Measurements from ENCODE around the gene PROSER3.

GRCh38 chr19:35787227-35787799 is 29.3 kb downstream of the PROSER3 start:
- no peak for TF ChIP-seq POLR2A (IDR thresholded peaks at IDR 0.05)
- TF ChIP-seq, protein P1, sequence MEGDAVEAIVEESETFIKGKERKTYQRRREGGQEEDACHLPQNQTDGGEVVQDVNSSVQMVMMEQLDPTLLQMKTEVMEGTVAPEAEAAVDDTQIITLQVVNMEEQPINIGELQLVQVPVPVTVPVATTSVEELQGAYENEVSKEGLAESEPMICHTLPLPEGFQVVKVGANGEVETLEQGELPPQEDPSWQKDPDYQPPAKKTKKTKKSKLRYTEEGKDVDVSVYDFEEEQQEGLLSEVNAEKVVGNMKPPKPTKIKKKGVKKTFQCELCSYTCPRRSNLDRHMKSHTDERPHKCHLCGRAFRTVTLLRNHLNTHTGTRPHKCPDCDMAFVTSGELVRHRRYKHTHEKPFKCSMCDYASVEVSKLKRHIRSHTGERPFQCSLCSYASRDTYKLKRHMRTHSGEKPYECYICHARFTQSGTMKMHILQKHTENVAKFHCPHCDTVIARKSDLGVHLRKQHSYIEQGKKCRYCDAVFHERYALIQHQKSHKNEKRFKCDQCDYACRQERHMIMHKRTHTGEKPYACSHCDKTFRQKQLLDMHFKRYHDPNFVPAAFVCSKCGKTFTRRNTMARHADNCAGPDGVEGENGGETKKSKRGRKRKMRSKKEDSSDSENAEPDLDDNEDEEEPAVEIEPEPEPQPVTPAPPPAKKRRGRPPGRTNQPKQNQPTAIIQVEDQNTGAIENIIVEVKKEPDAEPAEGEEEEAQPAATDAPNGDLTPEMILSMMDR (IDR thresholded peaks at IDR 0.05) = no peak

Measured in tibial nerve (tissue), 3 donors.